Stimulated activated CD8-positive, alpha-beta memory T cell treated with anti-CD3 and anti-CD28 coated beads, Interleukin-12 subunit alpha, Interleukin-12 subunit beta, amount 100 ng/mL, for 1 hour (primary cell): ENCODE measurements around the gene HSF2BP.
"Not testable (repeated sequence)": the region's sequence is repeated elsewhere in the genome, so short reads cannot be mapped to it uniquely, and the experiment has no call there.

Source experiments
- DNase-seq: peaks from one replicate; pipeline ENCODE4 v3.0.0-alpha.2; 2020; ENCODE audit warnings: low read depth

Gene HSF2BP

GRCh38 chr21:43687566-43688399 lies 28.5 kb upstream of the HSF2BP start:
- no peak for DNase-seq

- no peak for DNase-seq
These were observed 27.7 kb upstream of the HSF2BP start for GRCh38 chr21:43686811-43687565.

- no peak for DNase-seq
These were observed 25.1 kb upstream of the HSF2BP start for GRCh38 chr21:43684424-43684823.

GRCh38 chr21:43681650-43682049 lies 22.4 kb upstream of the HSF2BP start:
- DNase-seq = no peak

- not testable (repeated sequence) for DNase-seq
These were observed 21.1 kb upstream of the HSF2BP start for GRCh38 chr21:43680421-43680820.

- no peak for DNase-seq
These were observed 20.7 kb upstream of the HSF2BP start for GRCh38 chr21:43679951-43680350.

GRCh38 chr21:43676391-43676790 lies 17.1 kb upstream of the HSF2BP start:
- no peak for DNase-seq

- DNase-seq = no peak
These were observed 16.6 kb upstream of the HSF2BP start for GRCh38 chr21:43675871-43676270.

- DNase-seq = no peak
These were observed 10.7 kb upstream of the HSF2BP start for GRCh38 chr21:43669828-43670605.

GRCh38 chr21:43667191-43667904 lies 8.1 kb upstream of the HSF2BP start:
- DNase-seq = no peak

GRCh38 chr21:43665879-43666278 lies 6.6 kb upstream of the HSF2BP start:
- no peak for DNase-seq

- no peak for DNase-seq
These were observed 5.1 kb upstream of the HSF2BP start for GRCh38 chr21:43664358-43664757.

- DNase-seq = no peak
These were observed 3.7 kb upstream of the HSF2BP start for GRCh38 chr21:43663033-43663432.

GRCh38 chr21:43662286-43662685 lies 3.0 kb upstream of the HSF2BP start:
- DNase-seq = no peak

GRCh38 chr21:43658769-43659135 lies 536 bp downstream of the HSF2BP start:
- no peak for DNase-seq

GRCh38 chr21:43658088-43658741 lies 1.1 kb downstream of the HSF2BP start:
- no peak for DNase-seq

- DNase-seq = no peak
These were observed 1.8 kb downstream of the HSF2BP start for GRCh38 chr21:43657355-43658087.

- no peak for DNase-seq
These were observed 4.3 kb downstream of the HSF2BP start for GRCh38 chr21:43654806-43655489.

- no peak for DNase-seq
These were observed 5.7 kb downstream of the HSF2BP start for GRCh38 chr21:43653626-43654025.

- DNase-seq = no peak
These were observed 6.7 kb downstream of the HSF2BP start for GRCh38 chr21:43652616-43653015.
